Stimulated activated memory B cell treated with anti-CD40 and anti-IgM and Interleukin-4, amounts not matched to agents 10 μg/mL and 1 μg/mL and 100 μg/mL, for 72 hours (primary cell): ENCODE measurements around the gene ZBTB22.
"Not testable (repeated sequence)": the region's sequence is repeated elsewhere in the genome, so short reads cannot be mapped to it uniquely, and the experiment has no call there.

ENCODE experiments used
- ATAC-seq: fragments of 150-1000 bp; cut with Tn5 transposase; 2 replicates; pipeline ENCODE4 v1.10.0; 2021
- H3K27ac Mint-ChIP-seq: one replicate; pipeline ENCODE4 v1.8.0; 2022; ENCODE audit warnings: mild to moderate bottlenecking, mixed read lengths
- H3K27me3 Mint-ChIP-seq: one replicate; pipeline ENCODE4 v1.8.0; 2022; ENCODE audit warnings: mixed read lengths
- H3K36me3 Mint-ChIP-seq: one replicate; pipeline ENCODE4 v1.8.0; 2022; ENCODE audit warnings: mixed read lengths
- H3K4me1 Mint-ChIP-seq: one replicate; pipeline ENCODE4 v1.8.0; 2022; ENCODE audit warnings: mixed read lengths
- H3K4me3 Mint-ChIP-seq: one replicate; pipeline ENCODE4 v1.8.0; 2022; ENCODE audit warnings: mild to moderate bottlenecking, moderate library complexity, mixed read lengths
- H3K9me3 Mint-ChIP-seq: one replicate; pipeline ENCODE4 v1.8.0; 2022; ENCODE audit warnings: mixed read lengths

Gene ZBTB22

GRCh38 chr6:33280539-33280938 is 37.0 kb downstream of the ZBTB22 start:
- no peak for ATAC-seq
- Mint-ChIP-seq H3K4me1 (peaks cover 57% of the 10 kb centered on the region), H3K9me3 (no peaks in the 10 kb centered on the region), H3K36me3 (peaks cover 30% of the 10 kb centered on the region), H3K27me3 (no peaks in the 10 kb centered on the region), H3K27ac (peak overlapping the region; percentile 60), H3K4me3 (no peak overlapping the region)

GRCh38 chr6:33279971-33280511 is 37.5 kb downstream of the ZBTB22 start:
- H3K4me3 Mint-ChIP-seq, result no peak overlapping the region

GRCh38 chr6:33279257-33279695 is 38.3 kb downstream of the ZBTB22 start:
- ATAC-seq, result no peak
- Mint-ChIP-seq H3K9me3 (no peaks in the 10 kb centered on the region), H3K4me1 (peaks cover 69% of the 10 kb centered on the region), H3K36me3 (peaks cover 39% of the 10 kb centered on the region), H3K27ac (peak overlapping the region; percentile 24), H3K27me3 (no peaks in the 10 kb centered on the region), H3K4me3 (no peak overlapping the region)

More at GRCh38 chr6:33279971-33280511, 37.5 kb downstream of the ZBTB22 start:
- H3K27ac Mint-ChIP-seq, result peak overlapping the region; percentile 60
- H3K4me1 Mint-ChIP-seq, result peaks cover 62% of the 10 kb centered on the region
- H3K9me3 Mint-ChIP-seq, result no peaks in the 10 kb centered on the region
- peaks cover 32% of the 10 kb centered on the region for H3K36me3 Mint-ChIP-seq
- no peaks in the 10 kb centered on the region for H3K27me3 Mint-ChIP-seq
- no peak for ATAC-seq

GRCh38 chr6:33278810-33279209 is 38.7 kb downstream of the ZBTB22 start:
- H3K4me1 Mint-ChIP-seq, result peaks cover 74% of the 10 kb centered on the region

GRCh38 chr6:33278392-33278741 is 39.2 kb downstream of the ZBTB22 start:
- H3K27me3 Mint-ChIP-seq, result no peaks in the 10 kb centered on the region
- peaks cover 49% of the 10 kb centered on the region for H3K36me3 Mint-ChIP-seq
- no peaks in the 10 kb centered on the region for H3K9me3 Mint-ChIP-seq
- peak overlapping the region; percentile 93 for H3K4me3 Mint-ChIP-seq
- peak overlapping the region; percentile 98 for H3K27ac Mint-ChIP-seq
- no peak for ATAC-seq
- H3K4me1 Mint-ChIP-seq, result peaks cover 78% of the 10 kb centered on the region

More at GRCh38 chr6:33278810-33279209, 38.7 kb downstream of the ZBTB22 start:
- no peaks in the 10 kb centered on the region for H3K9me3 Mint-ChIP-seq
- ATAC-seq, result no peak
- no peaks in the 10 kb centered on the region for H3K27me3 Mint-ChIP-seq
- no peak overlapping the region for H3K4me3 Mint-ChIP-seq
- H3K36me3 Mint-ChIP-seq, result peaks cover 44% of the 10 kb centered on the region
- H3K27ac Mint-ChIP-seq, result peak overlapping the region; percentile 98

GRCh38 chr6:33277663-33278391 is 39.7 kb downstream of the ZBTB22 start:
- peaks cover 54% of the 10 kb centered on the region for H3K36me3 Mint-ChIP-seq
- H3K9me3 Mint-ChIP-seq, result no peaks in the 10 kb centered on the region
- H3K27ac Mint-ChIP-seq, result peak overlapping the region; percentile 98
- H3K4me1 Mint-ChIP-seq, result peaks cover 84% of the 10 kb centered on the region
- H3K4me3 Mint-ChIP-seq, result peak overlapping the region; percentile 93
- peak; percentile 49 for ATAC-seq
- no peaks in the 10 kb centered on the region for H3K27me3 Mint-ChIP-seq

GRCh38 chr6:33276864-33277662 is 40.5 kb downstream of the ZBTB22 start, which contains the start of gene B3GALT4:
Gene B3GALT4, plus strand, starts transcription at chr6:33277123. Its CDS starts 297 bp downstream, at chr6:33277420.
- H3K4me1 Mint-ChIP-seq, result peaks cover 91% of the 10 kb centered on the region
- peak within 1 kb of the TSS; percentile 93 for H3K4me3 Mint-ChIP-seq
- H3K9me3 Mint-ChIP-seq, result no peaks in the 10 kb centered on the region
- ATAC-seq, result peak; percentile 81
- H3K27me3 Mint-ChIP-seq, result no peaks in the 10 kb centered on the region
- peaks cover 55% of the 10 kb centered on the region for H3K36me3 Mint-ChIP-seq
- peak within 1 kb of the TSS; percentile 98 for H3K27ac Mint-ChIP-seq

GRCh38 chr6:33276581-33276863 is 41.0 kb downstream of the ZBTB22 start:
- Mint-ChIP-seq H3K4me1 (peaks cover 92% of the 10 kb centered on the region), H3K27me3 (no peaks in the 10 kb centered on the region), H3K4me3 (peak overlapping the region; percentile 93), H3K9me3 (no peaks in the 10 kb centered on the region), H3K27ac (peak overlapping the region; percentile 98), H3K36me3 (peaks cover 55% of the 10 kb centered on the region)
- no peak for ATAC-seq

- ATAC-seq, H3K9me3 Mint-ChIP-seq, H3K27me3 Mint-ChIP-seq: not testable (repeated sequence)
- Mint-ChIP-seq H3K4me3 (peak overlapping the region; percentile 93), H3K4me1 (peaks cover 87% of the 10 kb centered on the region), H3K27ac (peak overlapping the region; percentile 98), H3K36me3 (peaks cover 55% of the 10 kb centered on the region)
These were observed 41.6 kb downstream of the ZBTB22 start for GRCh38 chr6:33275795-33276580.

- peak overlapping the region; percentile 98 for H3K27ac Mint-ChIP-seq
- H3K9me3 Mint-ChIP-seq, result no peaks in the 10 kb centered on the region
- peaks cover 65% of the 10 kb centered on the region for H3K36me3 Mint-ChIP-seq
- no peaks in the 10 kb centered on the region for H3K27me3 Mint-ChIP-seq
- ATAC-seq, result no peak
- peak overlapping the region; percentile 93 for H3K4me3 Mint-ChIP-seq
- peaks cover 80% of the 10 kb centered on the region for H3K4me1 Mint-ChIP-seq
These were observed 43.3 kb downstream of the ZBTB22 start for GRCh38 chr6:33273924-33274902.

- H3K9me3 Mint-ChIP-seq, result no peaks in the 10 kb centered on the region
- H3K4me1 Mint-ChIP-seq, result peaks cover 71% of the 10 kb centered on the region
- peak overlapping the region; percentile 98 for H3K27ac Mint-ChIP-seq
- no peaks in the 10 kb centered on the region for H3K27me3 Mint-ChIP-seq
- peaks cover 66% of the 10 kb centered on the region for H3K36me3 Mint-ChIP-seq
- H3K4me3 Mint-ChIP-seq, result peak overlapping the region; percentile 93
- no peak for ATAC-seq
These were observed 44.2 kb downstream of the ZBTB22 start for GRCh38 chr6:33273129-33273923.

- Mint-ChIP-seq H3K36me3 (peaks cover 73% of the 10 kb centered on the region), H3K9me3 (no peaks in the 10 kb centered on the region)
- peak; percentile 14 for ATAC-seq
These were observed 45.0 kb downstream of the ZBTB22 start for GRCh38 chr6:33272275-33273128.

More at GRCh38 chr6:33272275-33273128, 45.0 kb downstream of the ZBTB22 start:
- H3K27me3 Mint-ChIP-seq, result no peaks in the 10 kb centered on the region
- H3K27ac Mint-ChIP-seq, result peak overlapping the region; percentile 98
- H3K4me1 Mint-ChIP-seq, result peaks cover 63% of the 10 kb centered on the region
- peak overlapping the region; percentile 93 for H3K4me3 Mint-ChIP-seq
